BE2C (cell line): ENCODE results near the gene PTPRE.

Experiments used
- DNase-seq: peaks from one replicate; pipeline ENCODE4 v3.0.0-alpha.2; 2020
- H3K27me3 ChIP-seq: fragments of 250-450 bp; sonication (Bioruptor Pico); 2 replicates; pipeline ENCODE4 v1.5.1; 2020; ENCODE audit warnings: mild to moderate bottlenecking
- H3K36me3 ChIP-seq: fragments of 250-450 bp; sonication (Bioruptor Pico); 2 replicates; pipeline ENCODE4 v1.5.1; 2020; ENCODE audit warnings: mild to moderate bottlenecking
- H3K4me1 ChIP-seq: fragments of 250-450 bp; sonication (Bioruptor Pico); 2 replicates; pipeline ENCODE4 v1.5.1; 2020
- H3K4me3 ChIP-seq: 2 replicates; pipeline ENCODE4 v1.5.1; 2011; ENCODE audit warnings: low read depth, low read length
- H3K9me3 ChIP-seq: fragments of 250-450 bp; sonication (Bioruptor Pico); 2 replicates; pipeline ENCODE4 v1.5.1; 2020
- CTCF ChIP-seq: IDR thresholded peaks from 2 replicates; pipeline ENCODE4 v1.5.1; 2012; ENCODE audit warnings: mild to moderate bottlenecking, low read depth, low read length

The PTPRE gene

GRCh38 chr10:127942811-127943210 lies 35.9 kb downstream of the PTPRE start:
- no peak for TF ChIP-seq CTCF
- Histone ChIP-seq H3K36me3 (no peaks in the 10 kb centered on the region), H3K27me3 (no peaks in the 10 kb centered on the region), H3K9me3 (no peaks in the 10 kb centered on the region), H3K4me3 (no peak overlapping the region), H3K4me1 (peaks cover 4% of the 10 kb centered on the region; the same call in 1 of the 2 replicates)
- no peak for DNase-seq

- peaks cover 4% of the 10 kb centered on the region; the same call in 1 of the 2 replicates for H3K4me1 ChIP-seq
- TF ChIP-seq CTCF = no peak
- no peaks in the 10 kb centered on the region for H3K9me3 ChIP-seq
- H3K4me3 ChIP-seq = no peak overlapping the region
- no peaks in the 10 kb centered on the region for H3K27me3 ChIP-seq
- DNase-seq = no peak
- H3K36me3 ChIP-seq = no peaks in the 10 kb centered on the region
Measured at GRCh38 chr10:127943336-127943910, 36.5 kb downstream of the PTPRE start.

GRCh38 chr10:127944256-127944655 lies 37.4 kb downstream of the PTPRE start:
- Histone ChIP-seq H3K4me1 (peaks cover 4% of the 10 kb centered on the region; the same call in 1 of the 2 replicates), H3K4me3 (no peak overlapping the region), H3K36me3 (no peaks in the 10 kb centered on the region), H3K27me3 (no peaks in the 10 kb centered on the region), H3K9me3 (no peaks in the 10 kb centered on the region)
- TF ChIP-seq CTCF = no peak
- no peak for DNase-seq

GRCh38 chr10:127945341-127945758 lies 38.4 kb downstream of the PTPRE start:
- Histone ChIP-seq H3K4me3 (no peak overlapping the region), H3K36me3 (no peaks in the 10 kb centered on the region), H3K27me3 (no peaks in the 10 kb centered on the region), H3K4me1 (peaks cover 4% of the 10 kb centered on the region; the same call in 1 of the 2 replicates), H3K9me3 (no peaks in the 10 kb centered on the region)
- TF ChIP-seq CTCF = no peak
- DNase-seq = no peak

- H3K4me1 ChIP-seq = peaks cover 4% of the 10 kb centered on the region; the same call in 1 of the 2 replicates
- no peaks in the 10 kb centered on the region for H3K9me3 ChIP-seq
- no peak for TF ChIP-seq CTCF
- no peak for DNase-seq
- no peak overlapping the region for H3K4me3 ChIP-seq
- no peaks in the 10 kb centered on the region for H3K27me3 ChIP-seq
- no peaks in the 10 kb centered on the region for H3K36me3 ChIP-seq
Measured at GRCh38 chr10:127945948-127946711, 39.2 kb downstream of the PTPRE start.

- Histone ChIP-seq H3K4me3 (no peak overlapping the region), H3K36me3 (no peaks in the 10 kb centered on the region), H3K27me3 (no peaks in the 10 kb centered on the region), H3K9me3 (no peaks in the 10 kb centered on the region), H3K4me1 (peaks cover 4% of the 10 kb centered on the region; the same call in 1 of the 2 replicates)
- no peak for DNase-seq
- no peak for TF ChIP-seq CTCF
Measured at GRCh38 chr10:127947211-127947610, 40.3 kb downstream of the PTPRE start.
